BLaER1 treated with 17β-estradiol and CSF1 and Interleukin-3, amounts not matched to agents 10 nM and 100 nM (cell line): ENCODE data around the gene ZNF581.

Experiments
- H3K27ac ChIP-seq, 11 experiments: shearing (Covaris generic); formaldehyde crosslinking; 2 replicates each; pipeline ENCODE4 v1.8.1; 2022
- H3K27me3 ChIP-seq, 11 experiments: shearing (Covaris generic); formaldehyde crosslinking; 2 replicates each; pipeline ENCODE4 v1.8.1; 2022
- H3K36me3 ChIP-seq, 11 experiments: shearing (Covaris generic); formaldehyde crosslinking; 2 replicates each; pipeline ENCODE4 v1.8.1; 2022
- H3K4me1 ChIP-seq, 10 experiments: shearing (Covaris generic); formaldehyde crosslinking; 2 replicates each; pipeline ENCODE4 v1.8.1; 2022
- H3K4me2 ChIP-seq, 11 experiments: shearing (Covaris generic); formaldehyde crosslinking; 2 replicates each; pipeline ENCODE4 v1.8.1; 2022
- H3K4me3 ChIP-seq, 10 experiments: shearing (Covaris generic); formaldehyde crosslinking; 2 replicates each; pipeline ENCODE4 v1.8.1; 2022
- H3K9ac ChIP-seq, 11 experiments: shearing (Covaris generic); formaldehyde crosslinking; 2 replicates each; pipeline ENCODE4 v1.8.1; 2022
- H3K9me3 ChIP-seq, 11 experiments: shearing (Covaris generic); formaldehyde crosslinking; replicated peaks in 1 of 11; 2 replicates each; pipeline ENCODE4 v1.8.1; 2022
- H4K20me1 ChIP-seq, 11 experiments: shearing (Covaris generic); formaldehyde crosslinking; 2 replicates each; pipeline ENCODE4 v1.8.1; 2022
- Cebpa-rat ChIP-seq, 11 experiments: shearing (Covaris generic); IDR thresholded peaks; 2 replicates each; pipeline ENCODE4 v1.8.1; 2022

ZNF581 gene

GRCh38 chr19:55650602-55651230 lies 7.3 kb downstream of the ZNF581 start:
- peak overlapping the region in 1 of 11 experiments; percentile 90; a peak in 1 of 22 replicates for H3K27ac ChIP-seq
- H3K4me2 ChIP-seq, result peak overlapping the region in 6 of 11 experiments; percentile 28 to 100 (median 66); a peak in 5 of 22 replicates
- no peaks in the 10 kb centered on the region for H3K27me3 ChIP-seq
- H3K9me3 ChIP-seq, result no peaks in the 10 kb centered on the region
- H3K4me3 ChIP-seq, result no peak overlapping the region
- H3K9ac ChIP-seq, result peak overlapping the region in 3 of 11 experiments; percentile 2 to 24 (median 18); a peak in 2 of 22 replicates
- H3K36me3 ChIP-seq, result peaks cover 5 to 46% (median 32%) of the 10 kb centered on the region in 11 experiments; a peak in 20 of 22 replicates
- no peak for TF ChIP-seq Cebpa-rat (IDR thresholded peaks at IDR 0.05)
- H4K20me1 ChIP-seq, result peaks cover 1 to 24% (median 13%) of the 10 kb centered on the region in 11 experiments; a peak in 19 of 22 replicates
- peaks cover 35 to 58% (median 45%) of the 10 kb centered on the region in 10 experiments for H3K4me1 ChIP-seq

GRCh38 chr19:55651236-55651635 lies 7.8 kb downstream of the ZNF581 start:
- Histone ChIP-seq H3K27me3 (no peaks in the 10 kb centered on the region), H3K4me1 (peaks cover 30 to 53% (median 40%) of the 10 kb centered on the region in 10 experiments), H4K20me1 (peaks cover 5 to 24% (median 18%) of the 10 kb centered on the region in 11 experiments; a peak in 19 of 22 replicates), H3K9ac (no peak overlapping the region; a peak in 2 of 22 replicates), H3K4me2 (no peak overlapping the region), H3K4me3 (no peak overlapping the region), H3K27ac (0 out of 22 replicates have a peak overlapping the region, but pooled peaks of 1 of the 11 experiments have one; percentile 34), H3K9me3 (no peaks in the 10 kb centered on the region), H3K36me3 (peaks cover 6 to 43% (median 29%) of the 10 kb centered on the region in 11 experiments; a peak in 18 of 22 replicates)
- TF ChIP-seq Cebpa-rat (IDR thresholded peaks at IDR 0.05), result no peak

DNA sequence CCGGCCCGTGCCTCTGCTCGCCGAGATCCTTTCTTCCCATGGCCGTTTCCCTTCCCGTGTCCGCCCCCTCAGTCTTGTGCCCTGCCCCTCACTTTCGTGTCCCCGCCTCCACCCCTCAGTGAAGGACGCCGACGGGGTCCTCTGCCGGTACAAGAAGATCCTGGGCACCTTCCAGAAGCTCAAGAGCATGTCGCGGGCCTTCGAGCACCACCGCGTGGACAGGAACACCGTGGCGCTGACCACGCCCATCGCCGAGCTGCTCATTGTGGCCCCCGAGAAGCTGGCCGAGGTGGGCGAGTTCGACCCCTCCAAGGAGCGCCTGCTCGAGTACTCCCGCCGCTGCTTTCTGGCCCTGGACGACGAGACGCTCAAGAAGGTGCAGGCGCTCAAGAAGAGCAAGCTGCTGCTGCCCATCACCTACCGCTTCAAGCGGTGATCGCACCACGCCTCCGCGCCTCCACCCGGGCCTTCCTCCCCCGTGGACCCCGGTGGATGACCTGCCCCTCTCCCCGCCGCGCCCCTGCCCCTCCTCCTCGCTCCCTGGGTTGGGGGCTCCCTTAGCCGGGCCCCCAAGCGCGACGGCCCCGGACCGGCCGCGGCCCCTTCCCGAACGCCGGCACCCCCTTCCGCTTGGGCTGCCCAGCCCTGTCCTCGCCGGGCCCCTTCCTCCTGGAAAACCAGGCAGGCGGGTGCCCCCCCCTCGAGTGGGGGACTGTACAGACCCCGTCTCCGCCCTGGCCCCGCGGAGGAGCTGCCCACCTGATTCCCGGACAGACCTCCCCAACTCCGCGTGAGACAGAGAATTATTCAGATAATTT lies 9.1 kb downstream of the ZNF581 start:
- Histone ChIP-seq H3K36me3 (peaks cover 18 to 46% (median 36%) of the 10 kb centered on the region in 11 experiments; a peak in 19 of 22 replicates), H4K20me1 (peaks cover 18 to 24% (median 21%) of the 10 kb centered on the region in 11 experiments), H3K4me3 (no peak overlapping the region; a peak in 2 of 20 replicates), H3K27me3 (no peaks in the 10 kb centered on the region), H3K4me1 (peaks cover 28 to 52% (median 38%) of the 10 kb centered on the region in 10 experiments), H3K27ac (peak overlapping the region in 4 of 11 experiments; percentile 32 to 100 (median 99); a peak in 7 of 22 replicates), H3K9ac (peak overlapping the region in 2 of 11 experiments; percentile 100; a peak in 4 of 22 replicates), H3K4me2 (peak overlapping the region; percentile 41 to 67 (median 54); a peak in 15 of 22 replicates), H3K9me3 (no peaks in the 10 kb centered on the region)
- TF ChIP-seq Cebpa-rat (IDR thresholded peaks at IDR 0.05), result no peak

GRCh38 chr19:55653651-55654322 lies 10.3 kb downstream of the ZNF581 start:
- peaks cover 28 to 55% (median 39%) of the 10 kb centered on the region in 11 experiments; a peak in 21 of 22 replicates for H3K36me3 ChIP-seq
- H3K27ac ChIP-seq, result peak overlapping the region; percentile 98 to 100 (median 100)
- H4K20me1 ChIP-seq, result peaks cover 31 to 35% (median 34%) of the 10 kb centered on the region in 11 experiments
- no peaks in the 10 kb centered on the region for H3K27me3 ChIP-seq
- peak overlapping the region; percentile 41 to 67 (median 54) for H3K4me2 ChIP-seq
- no peak for TF ChIP-seq Cebpa-rat (IDR thresholded peaks at IDR 0.05)
- H3K9me3 ChIP-seq, result no peaks in the 10 kb centered on the region
- H3K4me1 ChIP-seq, result peaks cover 34 to 56% (median 44%) of the 10 kb centered on the region in 10 experiments
- H3K9ac ChIP-seq, result peak overlapping the region; percentile 96 to 100 (median 100)
- peak overlapping the region; percentile 74 to 98 (median 85) for H3K4me3 ChIP-seq

- H4K20me1 ChIP-seq, result peaks cover 37 to 42% (median 40%) of the 10 kb centered on the region in 11 experiments
- H3K4me2 ChIP-seq, result peak overlapping the region; percentile 25 to 65 (median 54); a peak in 18 of 22 replicates
- H3K27ac ChIP-seq, result peak overlapping the region; percentile 98 to 100 (median 100)
- peaks cover 34 to 61% (median 45%) of the 10 kb centered on the region in 11 experiments; a peak in 21 of 22 replicates for H3K36me3 ChIP-seq
- H3K9ac ChIP-seq, result peak overlapping the region; percentile 96 to 100 (median 100)
- TF ChIP-seq Cebpa-rat (IDR thresholded peaks at IDR 0.05), result no peak
- H3K4me3 ChIP-seq, result peak overlapping the region; percentile 74 to 98 (median 85)
- H3K9me3 ChIP-seq, result no peaks in the 10 kb centered on the region
- H3K27me3 ChIP-seq, result no peaks in the 10 kb centered on the region
- peaks cover 34 to 56% (median 44%) of the 10 kb centered on the region in 10 experiments for H3K4me1 ChIP-seq
Observed at GRCh38 chr19:55654323-55654867, 10.9 kb downstream of the ZNF581 start.

DNA sequence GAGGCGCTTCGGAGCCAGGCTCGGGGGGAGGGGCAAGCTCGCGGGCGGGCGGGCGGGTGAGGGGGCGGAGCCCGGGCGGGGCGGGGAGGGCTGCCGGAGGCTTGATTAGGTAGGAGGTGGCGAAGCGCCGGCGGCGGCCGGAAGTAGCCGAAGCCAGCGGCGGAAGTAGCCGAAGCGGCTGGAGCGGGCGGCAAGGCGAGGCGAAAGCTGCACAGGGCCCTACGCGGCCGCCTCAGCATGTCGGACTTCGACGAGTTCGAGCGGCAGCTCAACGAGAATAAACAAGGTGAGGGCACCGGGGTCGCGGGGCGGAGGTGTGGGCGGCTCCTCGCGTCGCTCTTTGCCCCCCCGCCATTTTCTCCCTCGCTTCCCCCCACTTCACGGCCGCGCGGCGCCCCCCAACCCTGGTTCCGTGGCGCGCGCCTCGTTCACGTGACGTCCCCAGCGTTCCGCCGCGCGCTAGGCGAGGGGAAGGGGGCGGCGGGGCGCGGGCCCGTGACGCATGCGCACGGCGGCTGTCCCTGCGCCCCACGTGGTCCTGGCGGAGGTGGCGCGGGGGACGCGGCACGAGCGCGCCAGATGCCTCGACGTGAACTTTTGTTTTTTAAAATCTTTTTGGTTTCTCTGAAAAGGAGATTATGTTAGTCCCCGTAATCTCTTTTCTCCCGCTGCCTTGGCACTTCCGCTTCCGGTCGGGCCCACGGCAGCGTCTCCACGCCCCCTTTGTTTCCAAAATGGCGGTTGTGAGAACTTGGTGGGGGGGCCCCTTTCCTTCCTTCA lies 11.6 kb downstream of the ZNF581 start, which contains the start of gene U2AF2:
Gene U2AF2, plus strand, starts transcription at position 168 of the 780 bp plus-strand sequence. Its CDS starts 70 bp downstream, at position 238.
- Histone ChIP-seq H3K4me2 (peak within 1 kb of the TSS; percentile 92 to 100 (median 98)), H3K9ac (peak within 1 kb of the TSS; percentile 96 to 100 (median 100)), H3K27me3 (no peaks in the 10 kb centered on the region), H3K9me3 (no peaks in the 10 kb centered on the region), H3K27ac (peak within 1 kb of the TSS; percentile 98 to 100 (median 100)), H3K4me1 (peaks cover 36 to 57% (median 45%) of the 10 kb centered on the region in 10 experiments), H3K4me3 (peak within 1 kb of the TSS; percentile 74 to 98 (median 85)), H4K20me1 (peaks cover 44 to 48% (median 46%) of the 10 kb centered on the region in 11 experiments), H3K36me3 (peaks cover 40 to 65% (median 52%) of the 10 kb centered on the region in 11 experiments; a peak in 21 of 22 replicates)
- no peak for TF ChIP-seq Cebpa-rat (IDR thresholded peaks at IDR 0.05)

DNA sequence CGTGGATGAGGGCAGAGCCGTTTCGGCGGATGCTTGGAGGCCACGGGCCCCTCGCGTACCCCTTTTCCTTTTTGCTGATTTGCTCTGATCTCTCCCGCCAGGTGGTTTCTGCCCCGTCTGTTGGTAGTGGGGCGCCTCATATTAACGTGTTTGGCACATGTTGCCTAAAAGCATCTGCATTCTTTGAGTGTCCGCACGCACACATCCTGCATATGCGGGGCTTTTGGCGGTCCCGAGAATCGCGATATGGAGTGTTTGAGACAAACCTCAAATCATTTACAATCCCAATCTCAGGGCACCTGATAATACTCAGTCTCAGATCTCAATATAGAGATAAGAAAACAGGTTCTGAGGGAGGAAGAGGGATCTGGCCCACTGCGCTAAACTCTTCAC lies 12.2 kb downstream of the ZNF581 start:
- Histone ChIP-seq H3K27ac (peak overlapping the region; percentile 98 to 100 (median 100)), H3K4me1 (peaks cover 42 to 59% (median 47%) of the 10 kb centered on the region in 10 experiments), H3K36me3 (peaks cover 43 to 66% (median 57%) of the 10 kb centered on the region in 11 experiments), H3K9me3 (no peaks in the 10 kb centered on the region), H4K20me1 (peaks cover 49 to 54% (median 52%) of the 10 kb centered on the region in 11 experiments), H3K4me2 (peak overlapping the region; percentile 92 to 100 (median 98)), H3K27me3 (no peaks in the 10 kb centered on the region), H3K9ac (peak overlapping the region; percentile 96 to 100 (median 100)), H3K4me3 (peak overlapping the region; percentile 74 to 98 (median 85))
- no peak for TF ChIP-seq Cebpa-rat (IDR thresholded peaks at IDR 0.05)
